DND-41 (cell line): ENCODE results near the gene KLKB1.

ENCODE experiments used
- CTCF ChIP-seq: IDR thresholded peaks from 2 replicates; pipeline ENCODE4 v1.5.1; 2012; ENCODE audit warnings: borderline replicate concordance, low read length, moderate library complexity, mild to moderate bottlenecking; ENCODE audit not compliant: poor library complexity, severe bottlenecking; ENCODE audit errors: extremely low read depth
- EZH2 ChIP-seq: IDR thresholded peaks from 3 replicates; pipeline ENCODE4 v1.6.1; 2012; ENCODE audit warnings: borderline replicate concordance, low read depth, mild to moderate bottlenecking, moderate library complexity, low read length, inconsistent platforms; ENCODE audit not compliant: severe bottlenecking

- TF ChIP-seq CTCF, result no peak
- no peak for TF ChIP-seq EZH2
Observed at GRCh38 chr4:186294160-186294559, 66.9 kb downstream of the KLKB1 start.
